GM19351 (cell line): ENCODE data around the gene PDHX.

Source experiments
- ATAC-seq: cut with Tn5 transposase; IDR thresholded peaks from one replicate; pipeline ENCODE4 v1.9.1; 2021; ENCODE audit warnings: mild to moderate bottlenecking, moderate library complexity; ENCODE audit not compliant: unreplicated experiment

The PDHX gene

GRCh38 chr11:34987617-34988016 is 71.2 kb downstream of the PDHX start:
- no peak for ATAC-seq

DNA sequence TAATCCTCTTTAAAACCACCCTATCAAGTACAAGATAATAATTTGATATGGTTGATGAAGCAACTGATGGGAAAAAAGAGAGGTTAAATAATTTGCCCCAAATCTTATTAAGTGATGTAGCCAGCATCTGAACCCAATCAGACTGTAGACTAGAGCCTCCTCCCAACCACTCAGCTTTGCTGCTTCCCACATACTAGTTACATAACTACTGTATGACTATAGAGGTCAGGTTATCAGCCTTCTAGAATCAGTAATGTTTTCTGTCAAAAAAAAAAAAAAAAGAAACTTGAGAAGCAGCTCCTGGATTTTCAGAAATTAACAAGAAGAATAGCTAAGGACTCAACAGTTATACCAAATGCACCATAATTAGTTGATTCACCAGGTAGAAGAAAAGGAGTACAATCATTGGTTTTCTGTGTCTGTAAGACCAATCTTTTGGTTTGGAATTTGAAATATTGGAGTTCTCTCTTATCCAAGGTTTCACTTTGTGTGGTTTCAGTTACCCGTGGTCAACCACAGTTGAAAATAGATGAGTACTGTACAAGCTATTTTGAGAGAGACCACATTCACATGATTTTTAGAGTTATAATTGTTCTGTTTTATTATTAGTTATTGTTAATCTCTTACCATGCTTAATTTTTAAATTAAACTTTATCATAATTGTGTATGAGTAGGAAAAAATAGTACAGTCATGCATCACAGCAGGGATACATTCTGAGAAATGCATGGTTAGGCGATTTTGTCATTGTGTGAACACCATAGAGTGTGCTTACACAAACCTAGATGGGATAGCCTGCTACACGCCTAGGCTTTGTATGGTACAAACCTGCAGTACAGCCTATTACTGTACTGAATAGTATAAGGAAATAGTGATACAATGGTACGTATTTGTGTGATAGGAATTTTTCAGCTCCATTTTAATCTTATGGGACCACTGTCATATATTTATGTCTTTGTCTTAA is 72.2 kb downstream of the PDHX start:
- no peak for ATAC-seq

- no peak for ATAC-seq
Observed at GRCh38 chr11:34990916-34991315, 74.5 kb downstream of the PDHX start.

DNA sequence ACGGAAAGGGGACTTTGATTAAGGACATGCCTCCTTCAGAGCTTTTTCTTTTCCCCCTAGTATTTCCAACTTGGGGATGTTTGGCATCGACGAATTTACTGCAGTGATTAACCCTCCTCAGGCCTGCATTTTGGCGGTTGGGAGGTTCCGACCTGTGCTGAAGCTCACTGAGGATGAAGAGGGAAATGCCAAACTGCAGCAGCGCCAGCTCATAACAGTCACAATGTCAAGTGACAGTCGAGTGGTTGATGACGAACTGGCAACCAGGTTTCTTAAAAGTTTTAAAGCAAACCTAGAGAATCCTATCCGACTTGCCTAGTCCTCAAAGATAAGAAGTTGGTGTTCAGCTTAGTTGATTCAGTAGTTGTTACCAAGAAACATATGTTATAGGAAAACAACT is 78.4 kb downstream of the PDHX start:
- no peak for ATAC-seq

DNA sequence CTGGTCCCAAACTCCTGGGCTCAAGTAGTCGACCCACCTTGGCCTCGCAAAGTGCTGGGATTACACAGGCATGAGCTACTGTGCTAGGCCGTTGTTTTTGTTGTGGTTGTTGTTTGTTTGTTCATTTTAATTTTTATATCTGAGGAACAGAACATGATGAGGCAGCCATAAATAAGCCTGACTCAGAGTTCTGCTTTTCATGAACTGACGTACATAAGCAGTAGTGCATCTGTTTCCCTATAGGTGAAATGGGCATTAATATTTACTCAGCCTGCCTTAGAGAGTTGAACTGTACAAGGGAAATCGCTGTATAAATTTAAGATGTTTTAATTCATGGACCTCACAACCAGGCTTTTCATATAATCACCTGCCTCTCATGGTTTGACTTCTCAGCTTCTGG is 80.5 kb downstream of the PDHX start:
- ATAC-seq = no peak

DNA sequence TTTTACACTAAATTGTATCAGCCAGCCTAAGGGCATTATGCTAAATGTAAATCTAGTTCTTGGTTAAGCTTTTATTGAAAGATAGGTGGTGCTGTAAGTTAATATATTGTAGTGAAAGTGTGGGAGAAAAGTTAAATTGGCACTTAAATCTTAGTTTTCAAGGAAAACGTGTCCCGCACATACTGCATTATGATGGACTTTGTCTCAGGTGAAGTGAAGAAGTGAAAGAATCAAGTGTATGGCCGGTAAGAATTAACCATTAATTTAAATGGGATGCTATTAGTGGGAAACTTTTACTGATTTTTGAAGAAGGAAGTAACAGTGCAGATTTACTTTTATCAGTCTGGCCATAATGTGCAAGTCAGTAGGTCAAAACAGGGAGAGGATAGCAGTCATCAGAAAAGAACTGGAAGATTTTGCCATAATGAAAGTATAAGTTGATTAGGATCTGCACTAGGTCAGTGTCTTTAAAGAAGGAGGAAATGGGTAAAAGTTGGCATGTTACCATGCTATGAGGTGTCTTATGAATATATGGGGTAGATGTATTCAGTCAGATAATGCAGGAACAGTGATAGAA is 81.6 kb downstream of the PDHX start:
- no peak for ATAC-seq

DNA sequence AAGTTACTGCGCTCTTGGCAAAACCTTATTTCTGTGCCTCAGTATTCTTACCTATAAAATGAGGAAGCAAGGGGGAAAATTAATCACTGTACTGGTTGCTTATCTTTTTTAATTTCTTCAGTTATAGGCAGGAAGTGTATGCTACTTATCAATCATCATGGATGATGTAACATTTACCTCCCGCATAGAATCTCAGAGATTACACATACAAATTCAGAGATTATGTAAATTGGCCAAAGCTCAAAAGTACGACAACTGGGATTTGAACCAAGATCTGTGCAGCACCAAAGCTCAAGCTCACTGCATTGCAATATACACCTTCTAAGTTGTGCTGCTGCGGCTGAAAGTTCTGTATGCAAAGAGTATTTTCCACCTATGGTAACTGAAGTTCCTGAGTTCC is 83.0 kb downstream of the PDHX start:
- no peak for ATAC-seq

DNA sequence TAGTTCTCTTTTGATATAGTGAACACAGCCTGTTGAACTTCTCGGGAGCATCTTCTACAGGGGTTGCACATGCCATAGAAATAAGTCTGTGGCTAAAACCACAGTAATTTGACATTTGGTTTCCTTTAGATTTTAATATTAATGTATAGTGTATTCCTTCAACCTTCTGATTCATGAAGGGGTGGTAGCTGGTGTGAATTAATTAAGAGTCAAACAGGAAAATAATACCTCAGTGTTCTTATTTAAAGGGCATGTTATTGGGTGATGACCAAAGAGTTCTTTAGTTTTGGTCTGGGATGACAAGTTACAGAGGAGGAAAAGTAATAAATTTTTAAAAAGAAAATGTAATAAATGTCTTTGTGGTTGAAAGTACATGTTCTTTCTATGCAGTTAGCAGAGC is 86.8 kb downstream of the PDHX start:
- no peak for ATAC-seq

GRCh38 chr11:35003658-35004057 is 87.2 kb downstream of the PDHX start:
- no peak for ATAC-seq

- ATAC-seq = no peak
Observed at GRCh38 chr11:35005141-35005780, 88.8 kb downstream of the PDHX start.

DNA sequence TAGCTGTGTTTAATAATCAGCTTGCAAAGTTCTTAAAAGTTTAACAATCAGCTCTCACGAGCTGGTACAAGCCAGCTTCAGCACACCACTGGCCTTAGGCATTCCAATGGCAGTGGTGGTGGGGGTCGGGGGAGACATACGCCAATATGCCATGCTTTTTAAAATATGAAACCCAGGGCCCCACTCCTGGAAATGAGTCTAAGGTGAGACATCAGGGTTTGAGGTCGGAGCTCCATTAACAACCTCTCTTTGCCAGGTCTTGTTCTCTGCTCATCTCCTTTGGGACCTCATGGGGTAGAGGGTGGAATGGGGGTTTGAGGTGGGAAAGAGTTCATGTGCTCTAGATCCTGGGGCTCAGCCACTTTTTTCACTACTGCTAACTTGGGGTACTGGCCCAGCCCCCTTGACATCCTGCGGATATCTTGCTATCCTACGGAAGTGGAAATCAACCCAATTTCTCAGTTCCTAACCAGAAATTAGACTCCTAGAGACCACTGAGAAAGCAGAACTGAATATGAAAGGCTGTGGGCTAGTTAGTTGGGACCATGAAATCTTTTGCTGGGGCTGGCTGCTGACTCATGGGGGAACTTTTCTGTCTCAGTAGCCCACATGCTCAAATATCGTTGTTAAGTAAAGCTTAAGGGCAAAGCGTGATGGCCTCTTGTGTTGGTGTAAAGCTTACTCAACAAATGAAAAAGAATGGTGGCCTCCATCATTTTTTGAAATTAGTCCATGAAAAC is 90.1 kb downstream of the PDHX start:
- ATAC-seq = peak; percentile 93

DNA sequence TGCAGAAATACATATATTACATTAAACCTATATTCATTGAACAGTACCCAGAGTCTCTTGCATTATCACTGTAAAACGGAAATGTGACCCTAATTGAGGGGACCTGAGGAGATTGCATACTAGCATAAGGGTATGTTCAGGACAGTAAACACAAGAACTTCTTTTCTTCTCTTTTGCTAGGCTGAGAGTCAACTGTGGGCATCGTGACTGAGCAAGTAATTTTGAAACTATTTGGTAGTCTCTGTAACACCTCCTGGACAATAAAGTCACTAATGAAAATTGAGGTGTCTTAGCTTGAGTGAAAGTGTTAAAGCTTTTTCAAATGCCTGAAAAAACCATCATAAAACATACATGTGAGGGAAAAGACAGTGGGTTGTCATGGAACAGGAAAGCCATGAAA is 90.9 kb downstream of the PDHX start:
- ATAC-seq = peak; percentile 63

- ATAC-seq = no peak
Observed at GRCh38 chr11:35009191-35009943, 92.9 kb downstream of the PDHX start.

DNA sequence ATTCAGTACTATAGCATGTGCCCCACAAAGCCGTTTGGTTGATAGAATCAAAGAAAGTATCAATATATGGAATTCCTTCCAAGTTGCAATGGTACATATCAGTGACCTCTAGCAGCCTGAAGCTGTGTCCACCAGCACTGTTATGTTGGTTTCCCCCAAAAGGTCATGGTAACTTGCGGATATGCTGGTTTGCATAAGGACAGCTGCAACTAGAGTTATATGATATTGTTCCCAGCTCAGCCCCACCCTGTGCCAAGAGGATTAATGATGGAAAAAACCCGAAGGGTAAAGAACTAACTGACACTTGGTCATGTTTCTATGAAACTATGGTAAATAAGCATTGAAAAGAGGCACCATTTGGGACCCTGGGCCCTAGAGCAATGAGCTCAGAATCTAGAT is 93.5 kb downstream of the PDHX start:
- no peak for ATAC-seq

- no peak for ATAC-seq
Observed at GRCh38 chr11:35010654-35011053, 94.2 kb downstream of the PDHX start.

DNA sequence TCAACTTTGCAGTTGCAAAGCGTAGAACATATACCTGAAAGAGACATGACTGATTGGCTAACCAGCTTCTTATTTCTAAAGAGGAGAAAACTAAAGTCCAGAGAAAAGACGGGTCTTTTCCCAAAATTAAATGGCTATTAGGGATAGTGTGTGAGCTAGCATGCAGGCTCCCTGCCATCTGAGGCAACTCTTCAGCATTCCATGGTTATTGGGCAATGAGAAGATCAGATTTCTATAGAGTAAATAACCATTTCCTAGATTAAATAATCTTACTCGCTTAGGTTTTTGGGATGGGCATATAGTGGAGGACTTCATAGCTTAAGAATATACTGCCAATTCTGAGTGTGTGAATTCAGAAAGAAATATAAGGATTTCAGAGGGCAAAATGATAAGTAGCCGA is 95.0 kb downstream of the PDHX start:
- no peak for ATAC-seq

DNA sequence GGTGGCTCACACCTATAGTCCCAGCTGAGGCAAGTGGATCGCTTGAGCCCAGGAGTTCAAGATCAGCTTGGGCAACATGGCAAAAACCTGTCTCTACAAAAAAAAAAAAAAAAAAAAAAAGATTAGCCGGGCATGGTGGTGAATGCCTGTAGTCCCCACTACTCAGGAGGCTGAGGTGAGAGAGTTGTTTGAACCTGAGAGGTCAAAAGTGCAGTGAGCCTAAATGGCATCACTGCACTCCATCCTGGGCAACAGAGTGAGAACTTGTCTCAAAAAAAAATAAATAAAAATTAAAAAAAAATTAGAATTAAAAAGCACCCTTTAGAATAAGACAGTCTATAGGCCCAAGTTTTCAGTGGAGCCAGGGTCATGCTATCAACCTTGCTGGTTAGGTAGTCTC is 95.5 kb downstream of the PDHX start:
- no peak for ATAC-seq

- ATAC-seq = peak; percentile 79
Observed at GRCh38 chr11:35012467-35013191, 96.2 kb downstream of the PDHX start.

- peak; percentile 54 for ATAC-seq
Observed at GRCh38 chr11:35013514-35014233, 97.3 kb downstream of the PDHX start.
